ENCODE measurements around the gene ESR1. TPM values are rescaled to one million over a fixed set of nuclear protein-coding genes. Genes with fewer than 3 reads are reported as not detected.

Gene ESR1
- total RNA-seq, 1 experiment from 2014 or later, result 0.26 TPM

GRCh38 chr6:152093711-152094110 lies 286.2 kb downstream of the ESR1 start:
- in situ Hi-C loops (cut with HindIII; ENCODE audit: low pct_unique_long_range_greater_than_20kb, low sequenced_read_pairs), result no loop called here
- DNase-seq (ENCODE audit: low read depth, low spot score), result no peak

GRCh38 chr6:152094276-152094675 lies 286.8 kb downstream of the ESR1 start:
- DNase-seq (ENCODE audit: low read depth, low spot score), result no peak
- in situ Hi-C loops (cut with HindIII; ENCODE audit: low pct_unique_long_range_greater_than_20kb, low sequenced_read_pairs), result no loop called here

- peak; percentile 40 for DNase-seq (ENCODE audit: low read depth, low spot score)
- in situ Hi-C loops (cut with HindIII; ENCODE audit: low pct_unique_long_range_greater_than_20kb, low sequenced_read_pairs), result no loop called here
Observed at GRCh38 chr6:152094992-152095592, 287.6 kb downstream of the ESR1 start.

- no peak for DNase-seq (ENCODE audit: low read depth, low spot score)
- in situ Hi-C loops (cut with HindIII; ENCODE audit: low pct_unique_long_range_greater_than_20kb, low sequenced_read_pairs), result no loop called here
Observed at GRCh38 chr6:152096863-152097496, 289.5 kb downstream of the ESR1 start.

GRCh38 chr6:152098683-152099082 lies 291.2 kb downstream of the ESR1 start:
- DNase-seq (ENCODE audit: low read depth, low spot score), result no peak
- in situ Hi-C loops (cut with HindIII; ENCODE audit: low pct_unique_long_range_greater_than_20kb, low sequenced_read_pairs), result no loop called here

GRCh38 chr6:152099446-152100182 lies 292.1 kb downstream of the ESR1 start:
- in situ Hi-C loops (cut with HindIII; ENCODE audit: low pct_unique_long_range_greater_than_20kb, low sequenced_read_pairs), result no loop called here
- DNase-seq (ENCODE audit: low read depth, low spot score), result no peak

GRCh38 chr6:152100183-152100618 lies 292.7 kb downstream of the ESR1 start:
- no peak for DNase-seq (ENCODE audit: low read depth, low spot score)
- in situ Hi-C loops (cut with HindIII; ENCODE audit: low pct_unique_long_range_greater_than_20kb, low sequenced_read_pairs), result no loop called here

GRCh38 chr6:152107973-152108372 lies 300.5 kb downstream of the ESR1 start:
- in situ Hi-C loops (cut with HindIII; ENCODE audit: low pct_unique_long_range_greater_than_20kb, low sequenced_read_pairs), result no loop called here
- DNase-seq (ENCODE audit: low read depth, low spot score), result no peak

GRCh38 chr6:152110886-152111820 lies 303.7 kb downstream of the ESR1 start:
- in situ Hi-C loops (cut with HindIII; ENCODE audit: low pct_unique_long_range_greater_than_20kb, low sequenced_read_pairs), result no loop called here
- DNase-seq (ENCODE audit: low read depth, low spot score), result no peak

GRCh38 chr6:152112491-152113261 lies 305.2 kb downstream of the ESR1 start:
- in situ Hi-C loops (cut with HindIII; ENCODE audit: low pct_unique_long_range_greater_than_20kb, low sequenced_read_pairs), result no loop called here

GRCh38 chr6:152117156-152118133 lies 310.0 kb downstream of the ESR1 start:
- DNase-seq (ENCODE audit: low read depth, low spot score), result no peak
- in situ Hi-C loops (cut with HindIII; ENCODE audit: low pct_unique_long_range_greater_than_20kb, low sequenced_read_pairs), result no loop called here

More at GRCh38 chr6:152112491-152113261, 305.2 kb downstream of the ESR1 start:
- peak; percentile 2 for DNase-seq (ENCODE audit: low read depth, low spot score)

GRCh38 chr6:152118224-152118623 lies 310.7 kb downstream of the ESR1 start:
- no peak for DNase-seq (ENCODE audit: low read depth, low spot score)
- in situ Hi-C loops (cut with HindIII; ENCODE audit: low pct_unique_long_range_greater_than_20kb, low sequenced_read_pairs), result no loop called here

GRCh38 chr6:152118678-152119077 lies 311.2 kb downstream of the ESR1 start:
- in situ Hi-C loops (cut with HindIII; ENCODE audit: low pct_unique_long_range_greater_than_20kb, low sequenced_read_pairs), result no loop called here
- peak; percentile 4 for DNase-seq (ENCODE audit: low read depth, low spot score)

- in situ Hi-C loops (cut with HindIII; ENCODE audit: low pct_unique_long_range_greater_than_20kb, low sequenced_read_pairs), result no loop called here
- no peak for DNase-seq (ENCODE audit: low read depth, low spot score)
Observed at GRCh38 chr6:152119831-152120230, 312.3 kb downstream of the ESR1 start.

- in situ Hi-C loops (cut with HindIII; ENCODE audit: low pct_unique_long_range_greater_than_20kb, low sequenced_read_pairs), result no loop called here
Observed at GRCh38 chr6:152121910-152122309, 314.4 kb downstream of the ESR1 start.

GRCh38 chr6:152122434-152122833 lies 315.0 kb downstream of the ESR1 start:
- no peak for DNase-seq (ENCODE audit: low read depth, low spot score)
- in situ Hi-C loops (cut with HindIII; ENCODE audit: low pct_unique_long_range_greater_than_20kb, low sequenced_read_pairs), result no loop called here

More at GRCh38 chr6:152121910-152122309, 314.4 kb downstream of the ESR1 start:
- DNase-seq (ENCODE audit: low read depth, low spot score), result no peak

Measured in SK-MEL-5 (cell line).